NCI-H526 treated with DMSO at 0.1 percent for 48 hours (cell line): Measurements from ENCODE around the gene FAM229B.
"Not testable (repeated sequence)": the region's sequence is repeated elsewhere in the genome, so short reads cannot be mapped to it uniquely, and the experiment has no call there.

Experiments used
- DNase-seq: peaks from one replicate; lab custom pipeline; 2025; lab: John Stamatoyannopoulos, UW

Gene FAM229B

DNA sequence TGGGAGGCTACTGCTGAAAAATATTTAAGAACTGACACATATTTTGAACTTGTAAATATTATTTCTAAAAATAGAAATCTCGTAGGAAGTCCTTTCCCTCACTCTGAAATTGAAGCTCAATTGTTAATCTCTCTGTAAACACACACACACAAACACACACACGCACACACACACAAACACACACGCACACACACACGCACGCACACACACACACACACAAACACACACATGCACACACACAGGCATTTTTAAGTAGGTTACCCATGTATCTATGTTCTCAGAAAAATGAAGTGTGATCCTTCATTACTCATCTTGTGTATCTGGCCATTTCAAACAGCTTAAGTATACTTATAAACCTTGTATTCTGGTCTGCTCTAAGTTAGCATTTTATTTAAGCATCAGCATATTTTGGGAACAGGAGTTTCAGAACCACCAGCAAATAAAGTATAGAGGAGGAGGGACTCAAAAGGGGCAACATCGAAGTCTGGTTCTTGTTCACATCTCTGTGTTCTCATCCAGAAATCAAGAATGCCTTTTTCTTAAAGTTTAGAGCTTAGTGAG, 21.9 kb upstream of the FAM229B start:
- no peak for DNase-seq

GRCh38 chr6:112066606-112067005, 20.8 kb upstream of the FAM229B start:
- DNase-seq, result no peak

- DNase-seq, result no peak
Measured at GRCh38 chr6:112081569-112081968, 5.8 kb upstream of the FAM229B start.

DNA sequence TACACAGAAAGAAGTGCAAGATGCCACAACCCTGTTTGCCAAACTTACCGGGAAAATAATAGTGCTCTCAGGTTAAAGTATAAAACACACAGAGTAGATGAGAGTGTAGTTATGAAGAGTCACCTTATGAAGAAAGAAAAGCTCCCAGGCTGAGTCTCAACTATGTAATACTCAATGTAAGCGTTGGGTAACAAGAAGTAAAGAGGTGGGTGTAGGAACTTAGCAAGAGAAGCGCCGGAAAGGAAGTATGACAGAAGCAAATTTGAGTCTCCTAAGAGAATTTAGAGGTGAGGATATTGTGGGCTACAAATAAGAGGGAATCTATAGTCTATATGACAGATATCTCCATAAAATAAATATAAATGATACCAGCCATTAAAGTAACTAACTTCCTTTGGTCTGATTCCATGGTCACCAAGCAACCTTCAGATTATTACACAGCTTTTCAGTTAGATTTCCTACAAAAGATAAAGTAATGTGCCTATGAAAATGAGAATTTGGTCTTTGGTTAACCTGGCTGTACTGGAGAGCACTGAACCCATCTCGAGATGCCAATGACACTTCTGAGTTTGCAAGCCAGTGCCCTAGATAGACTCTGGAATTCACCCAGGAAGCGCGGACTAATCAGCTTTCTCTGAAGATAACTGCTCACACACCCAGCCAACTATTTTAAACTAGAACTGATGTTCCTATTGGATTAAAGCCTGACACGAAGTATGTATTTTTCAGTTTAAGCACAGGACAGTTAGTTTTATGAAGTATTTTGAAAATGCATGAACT, 1.9 kb upstream of the FAM229B start:
- DNase-seq, result no peak

GRCh38 chr6:112086744-112087135, 651 bp upstream of the FAM229B start:
- DNase-seq, result peak; percentile 54

GRCh38 chr6:112087916-112088315, 525 bp downstream of the FAM229B start:
- DNase-seq, result no peak

DNA sequence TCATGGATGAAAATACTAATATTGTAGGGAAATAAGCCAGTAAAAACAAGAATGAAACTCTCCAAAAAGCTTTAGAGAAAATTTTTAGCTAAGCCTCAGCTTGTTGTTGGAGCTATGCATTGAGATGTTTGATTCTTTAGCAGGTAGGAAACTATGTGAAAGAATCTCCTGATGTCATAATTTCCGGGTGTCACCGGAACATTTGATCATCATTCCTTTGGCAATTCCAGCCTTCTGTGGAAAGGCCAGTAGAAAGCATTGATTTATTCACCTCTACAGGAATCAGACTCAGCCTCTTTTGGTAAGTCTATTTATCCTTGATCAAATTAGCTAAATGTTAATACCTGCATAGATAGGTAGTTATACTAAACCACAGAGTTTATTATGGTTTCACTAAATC, 9.5 kb downstream of the FAM229B start:
- DNase-seq, result no peak

DNA sequence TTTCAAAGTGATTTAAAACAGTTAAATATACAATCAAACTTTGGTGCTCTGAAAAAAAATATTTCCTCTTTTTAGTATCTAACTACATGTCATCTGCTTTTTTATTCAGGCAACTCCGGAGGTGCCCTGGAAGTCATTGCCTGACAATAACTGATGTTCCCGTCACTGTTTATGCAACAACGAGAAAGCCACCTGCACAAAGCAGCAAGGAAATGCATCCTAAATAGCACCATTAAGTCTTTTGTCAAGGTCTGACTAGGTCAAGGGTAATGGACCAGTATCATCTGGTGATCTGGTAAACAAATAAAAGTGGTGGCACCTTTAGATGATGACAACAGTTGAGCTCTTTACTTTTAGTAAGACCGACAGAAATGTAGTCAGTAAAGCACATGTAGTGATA, 13.2 kb downstream of the FAM229B start:
- no peak for DNase-seq

GRCh38 chr6:112106026-112106425, 18.6 kb downstream of the FAM229B start:
- not testable (repeated sequence) for DNase-seq

DNA sequence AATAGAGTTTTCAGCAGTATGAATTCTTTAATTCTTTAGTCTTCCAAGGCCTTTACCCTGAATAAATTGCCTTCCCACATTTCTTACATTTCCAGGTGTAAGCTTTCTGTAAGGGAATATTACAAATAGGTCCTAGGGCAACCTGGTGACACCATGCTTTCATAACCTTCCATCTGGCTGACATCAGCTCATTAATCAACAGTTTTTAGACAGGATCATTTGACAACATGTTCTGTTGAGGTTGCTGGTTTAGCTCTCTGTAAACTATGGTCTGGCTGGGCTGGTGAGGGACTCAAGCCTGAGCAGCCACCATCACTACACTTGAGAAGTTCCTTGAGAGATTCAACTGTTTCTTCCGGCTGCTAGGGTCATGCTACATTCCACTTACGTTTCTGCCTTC, 19.2 kb downstream of the FAM229B start:
- no peak for DNase-seq

DNA sequence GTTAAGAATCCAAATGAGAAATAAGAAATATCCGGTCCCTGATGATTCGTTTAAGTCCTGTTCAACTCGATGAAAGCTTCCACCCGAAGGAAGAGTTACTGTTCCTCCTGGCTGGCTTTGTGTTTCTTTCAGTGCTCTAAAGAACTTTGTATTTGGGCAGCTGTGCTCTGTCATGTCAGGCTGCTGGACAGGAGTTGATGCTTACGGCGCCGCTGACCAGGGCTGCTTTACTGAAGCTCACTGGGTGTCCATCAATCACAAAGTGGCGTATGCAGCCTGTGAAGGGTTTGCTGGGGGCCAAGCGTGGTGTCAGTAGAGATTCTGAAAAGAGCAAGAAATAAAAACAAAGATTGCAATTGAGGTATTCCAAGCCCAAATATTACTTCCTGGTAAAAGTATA, 21.9 kb downstream of the FAM229B start:
- DNase-seq, result no peak

DNA sequence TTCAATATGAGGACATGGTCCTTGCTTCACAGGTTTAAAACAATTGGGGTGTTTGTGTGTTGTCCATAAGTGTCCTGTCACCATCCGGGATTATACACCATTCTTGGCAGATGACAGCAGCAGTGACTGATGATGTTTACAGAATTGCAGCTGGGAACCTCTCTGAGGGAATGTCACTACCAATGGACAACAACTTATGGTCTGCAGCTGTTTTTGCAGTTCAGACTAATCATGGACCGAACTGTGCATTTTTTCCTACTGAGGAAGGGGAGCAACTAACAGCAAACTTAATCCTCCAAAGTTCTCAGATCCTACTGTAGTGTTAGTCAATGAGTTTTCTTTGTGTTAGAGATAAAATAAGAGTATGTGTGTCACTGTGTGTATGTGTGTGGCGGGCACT, 26.0 kb downstream of the FAM229B start:
- no peak for DNase-seq

DNA sequence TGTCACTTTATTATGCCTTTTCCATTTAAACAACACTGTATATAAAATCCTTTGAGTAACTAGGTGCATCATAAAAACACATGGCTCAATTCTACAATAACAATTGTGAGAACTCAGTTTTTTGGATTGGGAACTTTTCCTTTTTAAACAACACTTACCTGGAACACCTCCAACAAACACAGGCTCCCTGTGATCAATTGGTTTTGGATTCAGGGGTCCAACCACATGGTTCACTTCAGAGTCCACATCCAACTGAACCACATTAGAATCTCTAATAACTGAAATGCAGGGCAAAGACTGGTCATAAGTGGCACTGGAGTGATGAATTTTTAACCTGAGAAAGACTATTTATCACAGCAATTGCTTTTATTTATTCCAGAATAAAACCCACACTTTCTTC, 26.5 kb downstream of the FAM229B start:
- DNase-seq, result no peak

DNA sequence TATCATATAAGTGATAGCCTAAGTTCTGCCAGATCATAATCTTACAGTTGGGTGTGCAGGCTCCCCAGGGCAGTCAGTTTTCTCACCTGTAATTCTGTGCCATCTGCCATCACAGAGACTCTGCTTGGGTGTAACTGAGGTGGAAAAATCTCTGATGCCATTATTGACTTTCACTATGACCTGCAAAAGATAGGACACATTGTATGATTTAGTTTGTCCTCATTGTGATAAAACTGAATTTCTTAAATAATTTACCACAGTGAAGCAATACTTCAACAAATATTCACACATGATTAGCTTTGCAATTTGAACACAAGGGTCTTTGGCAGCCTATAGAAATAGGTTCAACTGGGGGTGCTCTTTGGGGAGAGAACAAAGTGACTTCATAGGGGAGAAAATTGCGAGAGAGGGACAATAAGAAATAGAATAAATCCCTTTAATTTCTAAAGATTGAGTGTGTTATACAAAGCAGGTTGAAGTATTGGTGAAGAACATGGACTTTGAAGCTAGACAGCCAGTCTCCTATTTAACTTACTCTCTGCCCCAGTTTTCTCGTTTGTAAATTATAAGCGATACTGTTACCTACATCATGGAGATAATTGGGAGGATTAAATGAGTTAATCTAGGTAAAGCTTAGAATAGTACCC, 27.3 kb downstream of the FAM229B start:
- DNase-seq, result no peak

DNA sequence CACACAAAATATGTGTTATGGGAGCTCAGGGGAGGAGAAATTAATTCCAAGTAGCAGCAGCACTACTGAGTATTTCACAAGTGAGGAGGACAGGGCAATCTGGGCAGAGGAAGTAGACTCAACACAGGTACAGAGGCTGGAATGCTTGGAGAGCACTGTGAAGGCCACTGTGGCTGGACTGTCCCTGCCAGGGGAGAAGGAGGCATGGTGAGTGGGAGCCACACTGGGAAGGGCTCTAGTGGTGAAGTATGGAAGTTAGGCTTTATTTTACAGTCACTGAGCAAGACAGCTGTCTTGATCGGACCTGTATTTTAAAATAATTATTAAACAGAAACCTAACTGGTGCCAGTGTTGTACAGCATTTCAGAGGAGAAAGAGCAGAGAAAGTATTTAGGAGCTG, 28.8 kb downstream of the FAM229B start:
- DNase-seq, result no peak

DNA sequence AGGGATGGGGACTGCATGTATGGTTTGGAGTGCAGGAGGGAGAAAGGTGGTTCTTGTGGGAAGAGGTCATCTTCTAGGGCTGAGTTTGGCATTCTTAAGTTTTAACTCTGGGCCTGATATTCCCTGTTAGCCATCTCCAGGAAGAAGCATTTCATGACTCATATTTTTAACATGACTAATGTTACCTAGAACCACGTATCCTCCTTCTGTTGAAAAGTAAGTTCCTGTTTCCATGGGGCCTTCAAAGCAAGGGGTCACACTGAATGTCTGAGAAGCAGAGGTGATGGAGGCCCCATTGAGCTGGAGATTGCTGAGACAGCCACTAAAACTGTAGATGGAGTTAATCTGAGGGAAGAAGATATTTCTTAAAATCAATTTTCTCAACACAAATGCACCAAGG, 30.2 kb downstream of the FAM229B start:
- no peak for DNase-seq

DNA sequence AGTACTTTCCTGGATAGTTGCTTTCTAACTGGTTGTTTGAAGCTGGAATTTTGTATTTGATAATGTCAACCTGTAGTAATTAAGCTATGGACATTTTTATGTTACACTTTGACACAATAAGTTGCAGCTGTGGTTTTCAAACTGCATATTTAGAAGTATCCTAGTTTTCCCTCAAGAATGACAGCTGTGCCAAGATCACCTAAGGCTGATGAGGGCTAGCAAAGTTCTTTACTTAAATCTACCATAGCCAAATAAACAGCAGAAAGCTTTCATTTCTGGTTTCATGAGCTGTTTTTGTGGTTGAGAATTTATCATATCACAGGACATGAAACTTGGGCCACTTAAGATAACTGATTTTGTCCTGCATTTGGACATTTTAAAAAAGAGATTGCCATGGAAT, 30.6 kb downstream of the FAM229B start:
- no peak for DNase-seq

GRCh38 chr6:112122756-112123155, 35.4 kb downstream of the FAM229B start:
- DNase-seq, result no peak

DNA sequence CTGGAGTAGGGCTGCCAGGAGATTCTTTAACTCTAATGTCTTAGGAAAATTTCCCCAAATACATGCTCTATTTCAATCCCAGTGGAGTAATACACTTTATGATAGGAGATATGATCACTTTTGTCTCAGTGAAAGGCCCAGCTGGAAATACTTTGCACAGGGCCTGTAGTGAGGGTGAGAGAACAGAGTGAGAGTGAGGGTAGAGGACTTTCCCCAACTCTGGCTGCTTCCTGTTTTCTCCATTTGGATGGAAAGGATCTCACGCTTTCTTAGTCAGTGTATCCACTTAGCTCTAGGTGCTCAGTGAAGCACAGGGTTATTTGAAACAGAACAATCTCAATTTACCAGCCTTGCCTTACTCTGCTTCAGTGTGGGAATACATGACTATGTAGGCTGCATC, 36.6 kb downstream of the FAM229B start:
- no peak for DNase-seq

GRCh38 chr6:112128208-112128607, 40.8 kb downstream of the FAM229B start:
- DNase-seq, result no peak

DNA sequence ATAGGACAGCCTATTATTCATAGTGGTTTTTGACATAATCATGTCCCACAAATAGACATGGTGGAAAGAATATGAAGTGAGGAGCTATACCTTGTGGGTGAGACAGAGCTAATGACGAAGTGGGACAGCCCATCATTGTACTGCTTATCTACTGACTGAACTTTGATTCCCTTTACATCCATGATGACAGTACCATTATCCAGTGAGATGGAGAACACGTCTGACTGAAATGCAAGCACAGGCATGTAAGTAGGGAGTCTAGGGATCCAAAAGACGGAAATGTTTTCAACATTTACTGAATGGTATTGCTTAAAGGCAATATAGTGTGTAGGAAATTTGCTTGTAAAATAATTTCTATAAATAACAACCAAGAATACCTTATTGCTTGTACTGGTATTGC, 43.5 kb downstream of the FAM229B start:
- DNase-seq, result no peak

GRCh38 chr6:112139052-112139451, 51.7 kb downstream of the FAM229B start:
- DNase-seq, result no peak

DNA sequence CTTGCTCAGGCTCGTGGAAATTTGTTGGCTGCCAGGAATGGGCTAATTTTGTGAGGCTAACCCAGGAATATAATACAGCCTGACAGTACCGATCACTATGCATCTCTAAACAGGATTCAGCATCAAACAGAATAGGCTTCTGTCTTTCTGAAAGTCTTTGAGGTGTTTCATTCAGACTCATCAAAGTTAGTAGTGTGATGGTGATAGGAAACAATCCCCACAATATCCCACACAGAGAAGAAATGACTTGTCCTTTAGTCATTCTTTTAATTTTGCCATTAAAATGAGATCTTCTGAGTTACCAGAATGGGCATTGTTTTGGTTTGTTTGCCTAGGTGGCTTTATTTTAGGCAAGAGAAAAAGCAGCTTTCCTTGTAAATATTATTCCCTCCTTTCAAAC, 54.3 kb downstream of the FAM229B start:
- no peak for DNase-seq
